Gastrocnemius medialis (tissue), 4 donors: ENCODE results near the gene MAB21L2. TPM values are rescaled to one million over a fixed set of nuclear protein-coding genes. Genes with fewer than 3 reads are reported as not detected.

Experiments
- ATAC-seq, 2 donors: fragments of 150-250 bp; one replicate each; pipeline ENCODE4 v1.9.1; 2016
- DNase-seq, 2 donors: peaks; one replicate each; pipeline ENCODE4 v3.0.0-alpha.2; 2019
- H3K27ac ChIP-seq, 4 donors: fragments of 200-600 bp; sonication (generic); 1 replicate in 1 of 4; 2 replicates in 3 of 4; pipeline ENCODE4 v1.5.1; 2016 to 2018; ENCODE audit warnings: mild to moderate bottlenecking in 2 of 4, moderate library complexity in 1 of 4
- H3K27me3 ChIP-seq, 3 donors: fragments of 200-600 bp; sonication (generic) in 2 of 3; 1 replicate in 1 of 3; 2 replicates in 2 of 3; pipeline versions ENCODE4 v1.5.1 to v1.6.0; 2016 to 2019; ENCODE audit warnings: mild to moderate bottlenecking in 1 of 3, moderate library complexity in 1 of 3
- H3K36me3 ChIP-seq, 2 donors: fragments of 200-600 bp; sonication (generic) in 1 of 2; one replicate each; pipeline ENCODE4 v1.5.1; 2017 to 2018
- H3K4me1 ChIP-seq, 2 donors: fragments of 200-600 bp; sonication (generic) in 1 of 2; one replicate each; pipeline ENCODE4 v1.5.1; 2016 to 2017; ENCODE audit warnings: mild to moderate bottlenecking in 2 of 2
- H3K4me3 ChIP-seq, 4 donors: fragments of 200-600 bp; sonication (generic) in 3 of 4; 1 replicate in 1 of 4; 2 replicates in 3 of 4; pipeline ENCODE4 v1.5.1; 2016 to 2019; ENCODE audit warnings: mild to moderate bottlenecking in 2 of 4
- H3K9me3 ChIP-seq, 3 donors: fragments of 200-600 bp; sonication (generic) in 2 of 3; 1 replicate in 1 of 3; 2 replicates in 2 of 3; pipeline ENCODE4 v1.5.1; 2016 to 2019
- POLR2A ChIP-seq, 2 donors: fragments of 450-650 bp; IDR thresholded peaks; one replicate each; pipeline ENCODE4 v1.6.1; 2017; ENCODE audit warnings: antibody characterized with exemption in 2 of 2, mild to moderate bottlenecking in 2 of 2, moderate library complexity in 2 of 2
- in situ Hi-C, 4 donors: fragments of 200-750 bp; cut with MboI; loops; one replicate each; pipeline versions ENCODE4 v1.15.0 to v1.8.0; 2017; ENCODE audit warnings: low sequenced_read_pairs in 4 of 4
- intact Hi-C: fragments of 100-400 bp; cut with DNase I; formaldehyde crosslinking; loops from one replicate; pipeline ENCODE4 v1.15.1; 2023; ENCODE audit warnings: low total_unique reads
- total RNA-seq, 4 donors: library from RNA; depleted of rRNA; stranded (reverse); fragments of >200 nt; gene quantifications; one replicate each; pipeline versions ENCODE4 v1.1.0 to v1.2.3, GENCODE V29; 2016
- TF ChIP-seq, protein P1 (sequence below), 5 experiments: fragments of 450-650 bp in 3 of 5; fragments of 200-600 bp in 2 of 5; sonication (generic) in 2 of 5; IDR thresholded peaks in 4 of 5; conservative IDR thresholded peaks in 1 of 5; 1 replicate in 4 of 5; 2 replicates in 1 of 5; pipeline ENCODE4 v1.5.1; 2016 to 2019; ENCODE audit warnings: antibody characterized with exemption in 5 of 5, mild to moderate bottlenecking in 3 of 5, moderate library complexity in 3 of 5

The MAB21L2 gene
- total RNA-seq, 4 donors from 2014 or later: 2.0 TPM; not detected in 3

DNA sequence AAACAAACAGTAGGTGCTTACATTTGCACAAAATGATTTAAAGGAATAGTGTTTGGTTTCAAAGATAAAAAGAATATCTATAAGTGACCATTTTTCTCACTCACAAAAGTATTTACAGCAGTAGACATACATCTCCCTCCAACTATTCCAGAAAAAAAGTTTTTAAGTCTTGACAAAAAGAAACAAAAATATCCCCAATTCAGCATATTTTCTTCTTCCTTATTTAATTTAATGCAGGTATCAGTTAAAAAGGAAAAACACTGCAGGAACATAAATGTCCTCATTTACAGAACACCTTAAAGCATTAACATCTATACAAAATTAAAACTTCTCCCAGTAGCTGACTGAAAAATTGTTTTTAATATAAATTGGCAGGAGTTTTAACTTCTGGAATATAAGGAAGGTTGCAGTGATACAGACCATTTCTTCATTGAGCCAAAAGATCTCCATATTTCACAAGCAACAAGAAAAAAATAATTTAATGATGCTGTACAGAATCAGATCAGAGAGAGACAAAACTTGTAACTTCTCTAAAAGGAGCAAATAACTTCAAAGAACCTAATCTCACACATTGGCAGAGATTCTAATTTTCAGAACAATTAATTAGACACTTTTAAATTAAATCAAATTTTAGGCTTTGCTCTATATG is 4.3 kb downstream of the MAB21L2 start:
- H3K27ac ChIP-seq: no peak overlapping the region
- intact Hi-C loops: no loop called here
- ATAC-seq (no peak), DNase-seq (no peak)
- TF ChIP-seq, protein P1, sequence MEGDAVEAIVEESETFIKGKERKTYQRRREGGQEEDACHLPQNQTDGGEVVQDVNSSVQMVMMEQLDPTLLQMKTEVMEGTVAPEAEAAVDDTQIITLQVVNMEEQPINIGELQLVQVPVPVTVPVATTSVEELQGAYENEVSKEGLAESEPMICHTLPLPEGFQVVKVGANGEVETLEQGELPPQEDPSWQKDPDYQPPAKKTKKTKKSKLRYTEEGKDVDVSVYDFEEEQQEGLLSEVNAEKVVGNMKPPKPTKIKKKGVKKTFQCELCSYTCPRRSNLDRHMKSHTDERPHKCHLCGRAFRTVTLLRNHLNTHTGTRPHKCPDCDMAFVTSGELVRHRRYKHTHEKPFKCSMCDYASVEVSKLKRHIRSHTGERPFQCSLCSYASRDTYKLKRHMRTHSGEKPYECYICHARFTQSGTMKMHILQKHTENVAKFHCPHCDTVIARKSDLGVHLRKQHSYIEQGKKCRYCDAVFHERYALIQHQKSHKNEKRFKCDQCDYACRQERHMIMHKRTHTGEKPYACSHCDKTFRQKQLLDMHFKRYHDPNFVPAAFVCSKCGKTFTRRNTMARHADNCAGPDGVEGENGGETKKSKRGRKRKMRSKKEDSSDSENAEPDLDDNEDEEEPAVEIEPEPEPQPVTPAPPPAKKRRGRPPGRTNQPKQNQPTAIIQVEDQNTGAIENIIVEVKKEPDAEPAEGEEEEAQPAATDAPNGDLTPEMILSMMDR (IDR thresholded peaks at IDR 0.05 in 4 of 5, conservative IDR thresholded peaks at IDR 0.05 in 1 of 5): no peak
- no peak for TF ChIP-seq POLR2A (IDR thresholded peaks at IDR 0.05)
- H3K4me3 ChIP-seq: no peak overlapping the region
- in situ Hi-C loops: no loop called here
- H3K36me3 ChIP-seq: no peaks in the 10 kb centered on the region
- no peaks in the 10 kb centered on the region for H3K27me3 ChIP-seq
- H3K9me3 ChIP-seq: no peaks in the 10 kb centered on the region
- H3K4me1 ChIP-seq: no peaks in the 10 kb centered on the region

DNA sequence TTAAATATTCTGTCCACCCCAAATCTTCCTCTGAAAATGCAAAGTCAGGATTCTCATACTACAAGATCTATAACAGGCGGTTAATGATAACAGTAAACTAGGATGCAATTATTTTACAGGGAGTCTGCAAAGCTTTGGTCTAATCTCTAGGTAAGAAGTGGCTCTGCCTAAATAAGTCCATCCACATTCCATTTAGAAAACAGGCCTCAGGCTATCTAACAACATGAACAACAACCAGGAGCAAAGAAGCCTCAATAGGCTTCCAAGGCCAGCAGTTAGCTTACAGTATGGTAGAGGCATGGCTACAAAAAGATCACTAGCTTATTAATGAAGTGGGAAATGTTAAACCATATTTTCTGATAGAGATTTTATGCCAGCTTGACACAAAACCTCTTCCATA is 6.4 kb downstream of the MAB21L2 start:
- Histone ChIP-seq H3K9me3 (no peaks in the 10 kb centered on the region), H3K4me1 (no peaks in the 10 kb centered on the region), H3K27ac (no peak overlapping the region), H3K4me3 (no peak overlapping the region), H3K27me3 (no peaks in the 10 kb centered on the region), H3K36me3 (no peaks in the 10 kb centered on the region)
- ATAC-seq: no peak
- intact Hi-C loops (no loop called here), in situ Hi-C loops (no loop called here)
- DNase-seq: no peak
- no peak for TF ChIP-seq POLR2A (IDR thresholded peaks at IDR 0.05)
- TF ChIP-seq, protein P1 (IDR thresholded peaks at IDR 0.05 in 4 of 5, conservative IDR thresholded peaks at IDR 0.05 in 1 of 5): no peak

- intact Hi-C loops: no loop called here
- Histone ChIP-seq H3K4me3 (no peak overlapping the region), H3K4me1 (no peaks in the 10 kb centered on the region), H3K27me3 (no peaks in the 10 kb centered on the region), H3K36me3 (no peaks in the 10 kb centered on the region), H3K27ac (no peak overlapping the region), H3K9me3 (no peaks in the 10 kb centered on the region)
- TF ChIP-seq, protein P1 (IDR thresholded peaks at IDR 0.05 in 4 of 5, conservative IDR thresholded peaks at IDR 0.05 in 1 of 5): no peak
- no peak for TF ChIP-seq POLR2A (IDR thresholded peaks at IDR 0.05)
- ATAC-seq (no peak), DNase-seq (no peak)
- in situ Hi-C loops: no loop called here
These were observed 7.2 kb downstream of the MAB21L2 start for GRCh38 chr4:150589157-150589556.

DNA sequence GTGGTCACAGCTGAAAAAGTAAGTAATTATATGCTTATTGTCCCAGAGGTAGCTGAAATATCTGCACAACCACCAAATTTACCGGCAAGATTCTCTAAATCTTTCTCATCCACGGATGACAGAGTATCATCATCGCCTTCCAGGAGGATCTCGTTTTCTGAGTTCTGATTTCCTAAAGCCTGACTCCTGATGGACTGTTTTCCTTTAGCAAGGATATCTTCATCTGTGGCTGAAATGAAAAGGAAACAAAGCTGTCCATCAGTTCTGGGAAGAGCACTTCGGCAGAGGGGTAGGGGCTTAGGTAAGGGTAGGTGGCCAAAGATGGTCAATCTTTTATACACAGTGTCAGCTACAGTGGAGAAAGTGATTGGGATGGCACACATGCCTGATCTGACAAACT is 8.7 kb downstream of the MAB21L2 start:
- no peaks in the 10 kb centered on the region for H3K36me3 ChIP-seq
- TF ChIP-seq, protein P1 (IDR thresholded peaks at IDR 0.05 in 4 of 5, conservative IDR thresholded peaks at IDR 0.05 in 1 of 5): no peak
- no peak for TF ChIP-seq POLR2A (IDR thresholded peaks at IDR 0.05)
- no peak for DNase-seq
- in situ Hi-C loops (no loop called here), intact Hi-C loops (no loop called here)
- no peaks in the 10 kb centered on the region for H3K27me3 ChIP-seq
- ATAC-seq: no peak
- H3K4me1 ChIP-seq: no peaks in the 10 kb centered on the region
- H3K27ac ChIP-seq: no peak overlapping the region
- H3K9me3 ChIP-seq: no peaks in the 10 kb centered on the region
- no peak overlapping the region for H3K4me3 ChIP-seq

DNA sequence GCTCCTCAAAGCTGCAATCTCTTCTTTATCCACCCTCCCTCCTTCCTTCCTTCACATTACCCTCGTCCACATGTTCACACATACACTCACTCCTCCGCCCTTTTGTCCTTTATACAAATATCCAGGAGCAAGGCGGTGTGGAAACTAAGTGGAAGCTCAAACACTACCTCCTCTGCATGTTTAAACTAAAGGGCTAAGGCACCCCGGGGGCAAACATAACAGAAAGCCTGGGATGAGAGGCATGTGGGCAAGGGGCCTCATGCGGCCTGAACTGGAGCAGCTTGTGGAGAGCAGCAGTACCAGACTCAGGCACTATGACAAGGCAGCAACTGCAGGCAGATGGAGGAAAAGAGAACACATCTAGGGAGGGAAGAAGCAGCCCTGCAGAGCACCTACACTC is 9.5 kb downstream of the MAB21L2 start:
- ATAC-seq (no peak), DNase-seq (no peak)
- intact Hi-C loops: no loop called here
- no peak for TF ChIP-seq POLR2A (IDR thresholded peaks at IDR 0.05)
- TF ChIP-seq, protein P1 (IDR thresholded peaks at IDR 0.05 in 4 of 5, conservative IDR thresholded peaks at IDR 0.05 in 1 of 5): no peak
- Histone ChIP-seq H3K36me3 (no peaks in the 10 kb centered on the region), H3K4me3 (no peak overlapping the region), H3K4me1 (no peaks in the 10 kb centered on the region), H3K27me3 (no peaks in the 10 kb centered on the region), H3K9me3 (no peaks in the 10 kb centered on the region), H3K27ac (no peak overlapping the region)
- in situ Hi-C loops: no loop called here
